GM12878 (cell line): ENCODE data around the gene PDE7B. TPM values are rescaled to one million over a fixed set of nuclear protein-coding genes. Genes with fewer than 3 reads are reported as not detected.

Experiments used
- ATAC-seq: fragments of 200-7000 bp; cut with Tn5 transposase; 3 replicates; pipeline ENCODE4 v1.9.1; 2020; ENCODE audit warnings: mild to moderate bottlenecking, moderate library complexity
- BruUV-seq: library from RNA; stranded (reverse); fragments of 400-500 nt; replicated peaks from 2 replicates; lab custom pipeline; 2021; lab: Mats Ljungman, UMichigan
- CTCF ChIA-PET: fragments of 300-600 bp; sonication (Branson Sonifier 250); formaldehyde crosslinking; extraction: SDS; loops from one replicate; lab custom pipeline; 2021; ENCODE audit warnings: inconsistent platforms; lab: Yijun Ruan, JAX
- POLR2A ChIA-PET: fragments of 350-600 bp; formaldehyde crosslinking; extraction: SDS; loops from one replicate; lab custom pipeline; 2021; ENCODE audit warnings: inconsistent platforms; lab: Charles Lee
- RAD21 ChIA-PET: fragments of 300-600 bp; sonication (Branson Sonifier 250); formaldehyde crosslinking; loops from one replicate; lab custom pipeline; 2023; ENCODE audit warnings: antibody characterized with exemption; ENCODE audit not compliant: unreplicated experiment; lab: Charles Lee
- SMC1A ChIA-PET: fragments of 300-600 bp; sonication (Branson Sonifier 250); formaldehyde crosslinking; loops from one replicate; lab custom pipeline; 2023; ENCODE audit not compliant: unreplicated experiment, uncharacterized antibody; lab: Charles Lee
- DNase-seq: peaks from one replicate; pipeline ENCODE4 v3.0.0-alpha.2; 2011; ENCODE audit warnings: low read depth, low spot score
- FAIRE-seq: peaks from 3 replicates; lab custom pipeline; 2011; peaks lifted over from hg19 to GRCh38; lab: Jason Lieb, UNC
- H2AFZ ChIP-seq: 2 replicates; pipeline ENCODE4 v1.6.0; 2011; ENCODE audit warnings: low read depth, low read length, control low read depth; ENCODE audit not compliant: control insufficient read depth
- H3K27ac ChIP-seq: 2 replicates; pipeline ENCODE4 v1.5.1; 2011; ENCODE audit warnings: control low read depth; ENCODE audit not compliant: control insufficient read depth, insufficient read depth
- H3K27me3 ChIP-seq, 2 experiments: replicated peaks in 1 of 2; 2 replicates each; pipeline versions ENCODE4 v1.6.0 to v1.6.1; 2011; ENCODE audit warnings: low read length in 1 of 2; ENCODE audit not compliant: control insufficient read depth in 2 of 2, insufficient read depth in 2 of 2
- H3K36me3 ChIP-seq, 2 experiments: 2 replicates each; pipeline ENCODE4 v1.5.1; 2011; ENCODE audit warnings: low read length in 1 of 2; ENCODE audit not compliant: control insufficient read depth in 2 of 2, insufficient read depth in 2 of 2
- H3K4me1 ChIP-seq: 2 replicates; pipeline ENCODE4 v1.6.1; 2011; ENCODE audit warnings: mild to moderate bottlenecking, low read length, moderate library complexity, mixed read lengths; ENCODE audit not compliant: control insufficient read depth, insufficient read depth
- H3K4me2 ChIP-seq: 2 replicates; pipeline ENCODE4 v1.6.0; 2011; ENCODE audit warnings: control low read depth; ENCODE audit not compliant: control insufficient read depth, insufficient read depth
- H3K4me3 ChIP-seq: fragments of 200-600 bp; sonication (generic); 2 replicates; pipeline ENCODE4 v1.5.1; 2016
- H3K79me2 ChIP-seq: 2 replicates; pipeline ENCODE4 v1.6.0; 2011; ENCODE audit warnings: low read length; ENCODE audit not compliant: control insufficient read depth, insufficient read depth
- H3K9ac ChIP-seq: 2 replicates; pipeline ENCODE4 v1.8.0; 2011; ENCODE audit warnings: low read length, control low read depth, mixed read lengths; ENCODE audit not compliant: control insufficient read depth, insufficient read depth
- H3K9me3 ChIP-seq: replicated peaks from 3 replicates; pipeline ENCODE4 v1.5.1; 2011; ENCODE audit warnings: mild to moderate bottlenecking, low read length; ENCODE audit not compliant: control insufficient read depth, insufficient read depth
- H4K20me1 ChIP-seq: 2 replicates; pipeline ENCODE4 v1.6.0; 2011; ENCODE audit not compliant: control insufficient read depth, insufficient read depth
- ASH2L ChIP-seq: fragments of 300-600, 200-600 bp; sonication (generic); IDR thresholded peaks from 2 replicates; pipeline ENCODE4 v1.6.1; 2017; ENCODE audit warnings: low read depth, mild to moderate bottlenecking, borderline replicate concordance
- CBX3 ChIP-seq: fragments of 200-600 bp; sonication (generic); IDR thresholded peaks from 2 replicates; pipeline ENCODE4 v1.6.1; 2016; ENCODE audit warnings: low read depth, borderline replicate concordance
- CBX5 ChIP-seq: sonication (generic); IDR thresholded peaks from 2 replicates; pipeline ENCODE4 v1.6.1; 2016; ENCODE audit warnings: low read depth, moderate library complexity, mild to moderate bottlenecking, inconsistent platforms
- CTCF ChIP-seq, 3 experiments: IDR thresholded peaks in 2 of 3; conservative IDR thresholded peaks in 1 of 3; 2 replicates each; pipeline ENCODE4 v1.5.1; 2011; ENCODE audit warnings: low read depth in 3 of 3, low read length in 3 of 3, mild to moderate bottlenecking in 3 of 3, control low read depth in 2 of 3, moderate library complexity in 2 of 3, inconsistent platforms in 1 of 3, mixed read lengths in 1 of 3; ENCODE audit not compliant: control insufficient read depth in 2 of 3, insufficient read depth in 1 of 3; ENCODE audit errors: extremely low read depth in 1 of 3
- EP300 ChIP-seq, 2 experiments: fragments of 150-350 bp in 1 of 2; IDR thresholded peaks; 2 replicates each; pipeline ENCODE4 v1.6.1; 2011 to 2012; ENCODE audit warnings: low read depth in 2 of 2, low read length in 2 of 2, borderline replicate concordance in 1 of 2, improper control_type of control experiment in 1 of 2, inconsistent platforms in 1 of 2; ENCODE audit not compliant: control insufficient read depth in 1 of 2
- MXI1 ChIP-seq: fragments of 150-350 bp; IDR thresholded peaks from 2 replicates; pipeline ENCODE4 v1.6.1; 2011; ENCODE audit warnings: low read depth, mild to moderate bottlenecking, inconsistent platforms, low read length, improper control_type of control experiment
- PKNOX1 ChIP-seq: fragments of 450-650 bp; IDR thresholded peaks from 2 replicates; pipeline ENCODE4 v1.6.1; 2016; ENCODE audit warnings: mild to moderate bottlenecking
- POLR2AphosphoS2 ChIP-seq: IDR thresholded peaks from 2 replicates; pipeline ENCODE4 v1.6.1; 2011; ENCODE audit warnings: low read depth, mild to moderate bottlenecking, low read length, improper control_type of control experiment, moderate library complexity
- POU2F2 ChIP-seq: IDR thresholded peaks from 3 replicates; pipeline ENCODE4 v1.6.1; 2011; ENCODE audit warnings: low read depth, mild to moderate bottlenecking, low read length, borderline replicate concordance
- RFX5 ChIP-seq: IDR thresholded peaks from 2 replicates; pipeline ENCODE4 v1.6.1; 2011; ENCODE audit warnings: low read depth, low read length, improper control_type of control experiment
- RUNX3 ChIP-seq: IDR thresholded peaks from 2 replicates; pipeline ENCODE4 v1.6.1; 2012; ENCODE audit warnings: low read length, inconsistent platforms
- YY1 ChIP-seq: IDR thresholded peaks from 2 replicates; pipeline ENCODE4 v1.6.1; 2011; ENCODE audit warnings: low read depth, mild to moderate bottlenecking, low read length
- ZSCAN29 ChIP-seq: fragments of 450-650 bp; IDR thresholded peaks from 2 replicates; pipeline ENCODE4 v1.6.1; 2017; ENCODE audit warnings: mild to moderate bottlenecking, moderate library complexity
- WGBS: methylation state at CpG from one replicate; pipeline ENCODE4 v1.1.6; 2016; ENCODE audit warnings: low lambda C conversion rate; ENCODE audit not compliant: insufficient replicate concordance, insufficient coverage; ENCODE audit errors: missing lambda C conversion rate; 5-methylcytosine and 5-hydroxymethylcytosine counted together
- in situ Hi-C: fragments of 300-500 bp; cut with MboI; formaldehyde crosslinking; loops from 9 replicates; pipeline ENCODE4 v1.14.3; 2018; ENCODE audit warnings: mixed read lengths
- intact Hi-C: fragments of 100-400 bp; cut with micrococcal nuclease; formaldehyde crosslinking; loops from one replicate; pipeline ENCODE4 v1.14.2; 2022; ENCODE audit not compliant: unreplicated experiment
- polyA plus RNA-seq, 11 experiments: library from polyadenylated mRNA; depleted of rRNA in 4 of 11; unstranded in 6 of 11; stranded (reverse) in 5 of 11; fragments of >200 nt; fragmentation: Nextera tagmentation in 4 of 11; fragmentation: Illumina TruSeq in 1 of 11; extraction: Ambion mirVana in 4 of 11; extraction: Trizol in 1 of 11; gene quantifications; 1 replicate in 1 of 11; 2 replicates in 10 of 11; pipeline versions ENCODE4 v1.2.1 to v1.2.3, GENCODE V29; 2011 to 2016; ENCODE audit warnings: inconsistent platforms in 2 of 11, missing spikeins in 2 of 11, low read depth in 1 of 11
- total RNA-seq, 4 experiments: library from RNA; depleted of rRNA in 3 of 4; stranded (reverse); fragments of >200 nt in 3 of 4; fragmentation: Illumina TruSeq in 1 of 4; extraction: Trizol in 1 of 4; gene quantifications; 2 replicates each; pipeline versions ENCODE4 v1.2.1 to v1.2.3, GENCODE V29; 2013 to 2021

PDE7B gene
- total and polyA plus RNA-seq, 10 of the 15 experiments (the other 5 are each of a cell fraction or from before 2014, with no cell fraction given): not detected

DNA sequence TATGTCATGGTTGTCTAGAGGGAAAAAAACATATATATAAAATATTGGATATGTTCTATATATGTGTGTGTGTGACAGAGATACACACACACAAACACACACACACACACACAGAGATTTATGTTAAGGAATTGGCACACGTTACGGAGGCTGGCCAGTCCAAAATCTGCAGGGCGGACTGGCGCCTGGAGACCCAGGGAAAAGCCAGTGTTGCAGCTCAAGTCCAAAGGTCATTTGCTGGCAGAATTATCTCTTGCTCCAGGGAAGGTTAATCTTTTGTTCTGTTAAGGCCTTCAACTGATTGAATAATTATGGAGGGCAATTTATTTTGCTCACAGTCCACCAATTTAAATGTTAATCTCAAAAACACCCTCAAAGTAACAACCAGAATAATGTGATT lies 37.5 kb upstream of the PDE7B start:
- H3K4me1 ChIP-seq: no peaks in the 10 kb centered on the region
- no TSS peak for BruUV-seq
- H3K27ac ChIP-seq: no peak overlapping the region
- 41% methylated on average over 4 of the region's 4 CpGs for WGBS
- FAIRE-seq (no peak), DNase-seq (no peak), ATAC-seq (no peak)
- TF ChIP-seq PKNOX1 (no peak), YY1 (no peak), POLR2AphosphoS2 (no peak), EP300 (IDR thresholded peaks at IDR 0.05; ENCODE audit: borderline replicate concordance in 1 of 2, control insufficient read depth in 1 of 2, low read depth in 2 of 2, low read length in 2 of 2) (no peak), POU2F2 (no peak), ASH2L (no peak), CTCF (IDR thresholded peaks at IDR 0.05 in 2 of 3, conservative IDR thresholded peaks at IDR 0.05 in 1 of 3; ENCODE audit: control insufficient read depth in 2 of 3, extremely low read depth in 1 of 3, insufficient read depth in 1 of 3, low read depth in 3 of 3, low read length in 3 of 3) (no peak), CBX3 (no peak), RUNX3 (no peak), ZSCAN29 (no peak), CBX5 (no peak), MXI1 (no peak), RFX5 (no peak)
- no peaks in the 10 kb centered on the region for H3K9me3 ChIP-seq
- H3K4me2 ChIP-seq: no peak overlapping the region
- in situ Hi-C loops: no loop called here
- no peaks in the 10 kb centered on the region for H4K20me1 ChIP-seq
- ChIA-PET SMC1A (no interaction called here), RAD21 (no interaction called here), POLR2A (no interaction called here), CTCF (no interaction called here)
- no peak overlapping the region for H3K4me3 ChIP-seq
- no peak overlapping the region for H2AFZ ChIP-seq
- intact Hi-C loops: no loop called here
- no peaks in the 10 kb centered on the region for H3K36me3 ChIP-seq
- H3K79me2 ChIP-seq: no peaks in the 10 kb centered on the region
- H3K9ac ChIP-seq: no peak overlapping the region
- peaks cover 0 to 1% of the 10 kb centered on the region in 2 experiments; a peak in 1 of 4 replicates for H3K27me3 ChIP-seq
